Hematopoietic multipotent progenitor cell treated with erythropoietin and hydrocortisone succinate and interleukin-3 and kit ligand, for 4 days (in vitro differentiated cells): Measurements from ENCODE around the gene HAPSTR1.
"Not testable (repeated sequence)": the region's sequence is repeated elsewhere in the genome, so short reads cannot be mapped to it uniquely, and the experiment has no call there.

Experiments
- DNase-seq: peaks from one replicate; pipeline ENCODE4 v3.0.0-alpha.2; 2015

HAPSTR1 gene

DNA sequence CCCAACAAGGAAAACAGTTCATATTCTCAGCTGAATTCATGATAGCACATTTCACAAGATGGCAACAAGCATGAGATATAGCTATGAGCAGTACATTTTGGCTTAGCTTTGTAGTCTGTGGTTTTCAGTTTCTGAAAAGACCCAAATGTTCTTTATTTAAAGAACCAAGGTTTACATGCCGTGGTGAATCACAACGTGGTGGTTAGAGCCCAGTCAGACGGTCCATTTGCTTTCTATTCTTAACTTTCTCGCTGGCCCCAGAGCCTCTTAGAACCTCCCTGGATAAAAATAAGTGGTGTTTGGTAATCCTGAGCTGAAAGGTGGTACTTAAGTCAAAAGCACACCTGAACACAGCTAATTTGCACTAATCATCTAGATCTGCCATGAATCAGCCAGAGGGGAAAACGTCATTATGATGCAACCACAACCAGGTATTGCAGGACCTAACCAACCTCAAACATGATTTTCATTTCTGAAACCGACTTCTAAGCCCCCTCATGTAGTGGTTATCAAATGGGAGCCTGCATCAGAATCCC lies 18.6 kb upstream of the HAPSTR1 start:
- no peak for DNase-seq

DNA sequence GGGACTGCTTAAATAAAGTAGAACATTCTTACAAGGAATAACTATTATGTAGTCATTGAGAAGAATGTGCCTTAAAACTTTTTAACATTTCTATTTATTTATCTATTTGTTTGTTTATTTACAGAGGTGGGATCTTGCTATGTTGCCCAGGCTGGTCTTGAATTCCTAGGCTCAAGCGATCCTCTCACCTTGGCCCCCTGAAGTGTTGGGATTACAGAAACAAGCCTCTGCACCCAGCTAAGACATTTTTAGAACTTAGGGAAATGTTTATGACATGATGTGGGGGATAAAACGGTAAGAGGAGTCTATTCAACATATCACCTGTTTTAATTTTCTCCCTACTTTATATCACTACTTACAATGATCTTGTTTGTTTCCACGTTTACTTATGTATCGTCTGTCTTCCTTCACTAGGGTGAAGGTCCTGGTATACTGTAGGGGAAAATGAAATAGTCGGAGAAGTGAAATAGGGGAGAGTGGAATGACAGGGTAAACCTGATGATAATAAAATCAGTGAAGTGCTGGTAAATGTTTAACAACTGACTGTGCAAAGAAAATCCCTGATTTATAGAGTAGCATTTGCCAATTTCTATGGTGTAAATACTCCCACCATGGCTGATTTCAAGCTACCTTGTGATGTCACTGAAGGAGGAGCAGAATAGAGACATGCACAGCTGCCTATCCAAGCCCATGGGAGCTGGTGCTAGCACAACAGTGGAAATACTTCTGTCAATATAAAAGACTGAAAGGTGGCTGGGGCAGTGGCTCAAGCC lies 16.0 kb upstream of the HAPSTR1 start:
- no peak for DNase-seq

DNA sequence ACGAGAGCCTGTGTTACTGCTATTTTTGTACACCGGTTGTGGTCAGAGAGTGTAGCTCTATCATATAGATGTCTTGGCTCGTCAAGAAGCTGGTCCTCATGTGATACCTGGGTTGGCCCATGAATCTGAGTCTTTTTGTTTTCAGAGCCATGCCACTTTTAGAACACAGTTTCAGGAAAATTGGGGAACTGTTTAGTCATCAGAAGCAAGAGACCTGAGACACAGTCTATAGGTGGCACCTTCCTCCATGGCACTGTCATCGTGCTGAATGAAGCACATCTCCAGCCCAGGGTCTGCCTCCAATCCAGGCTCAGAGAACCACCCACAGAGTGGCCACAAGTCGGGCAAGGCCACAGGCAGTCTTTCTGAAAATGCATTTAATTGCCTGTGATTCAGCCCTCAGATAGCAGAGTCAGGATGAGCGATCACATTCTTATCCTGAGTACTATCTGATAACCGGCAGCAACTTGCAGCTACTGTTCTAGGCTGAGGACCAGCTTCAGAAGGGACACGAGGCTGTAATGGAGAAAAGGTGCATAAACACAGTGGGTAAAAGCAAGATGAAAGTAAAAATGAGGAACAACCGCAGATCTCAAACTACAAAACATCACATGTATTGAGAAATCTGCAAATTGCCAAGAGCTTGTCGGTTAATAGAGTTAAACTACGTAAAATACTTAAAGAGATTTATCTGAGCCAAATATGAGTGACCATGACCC lies 14.2 kb upstream of the HAPSTR1 start:
- DNase-seq, result peak; percentile 66

DNA sequence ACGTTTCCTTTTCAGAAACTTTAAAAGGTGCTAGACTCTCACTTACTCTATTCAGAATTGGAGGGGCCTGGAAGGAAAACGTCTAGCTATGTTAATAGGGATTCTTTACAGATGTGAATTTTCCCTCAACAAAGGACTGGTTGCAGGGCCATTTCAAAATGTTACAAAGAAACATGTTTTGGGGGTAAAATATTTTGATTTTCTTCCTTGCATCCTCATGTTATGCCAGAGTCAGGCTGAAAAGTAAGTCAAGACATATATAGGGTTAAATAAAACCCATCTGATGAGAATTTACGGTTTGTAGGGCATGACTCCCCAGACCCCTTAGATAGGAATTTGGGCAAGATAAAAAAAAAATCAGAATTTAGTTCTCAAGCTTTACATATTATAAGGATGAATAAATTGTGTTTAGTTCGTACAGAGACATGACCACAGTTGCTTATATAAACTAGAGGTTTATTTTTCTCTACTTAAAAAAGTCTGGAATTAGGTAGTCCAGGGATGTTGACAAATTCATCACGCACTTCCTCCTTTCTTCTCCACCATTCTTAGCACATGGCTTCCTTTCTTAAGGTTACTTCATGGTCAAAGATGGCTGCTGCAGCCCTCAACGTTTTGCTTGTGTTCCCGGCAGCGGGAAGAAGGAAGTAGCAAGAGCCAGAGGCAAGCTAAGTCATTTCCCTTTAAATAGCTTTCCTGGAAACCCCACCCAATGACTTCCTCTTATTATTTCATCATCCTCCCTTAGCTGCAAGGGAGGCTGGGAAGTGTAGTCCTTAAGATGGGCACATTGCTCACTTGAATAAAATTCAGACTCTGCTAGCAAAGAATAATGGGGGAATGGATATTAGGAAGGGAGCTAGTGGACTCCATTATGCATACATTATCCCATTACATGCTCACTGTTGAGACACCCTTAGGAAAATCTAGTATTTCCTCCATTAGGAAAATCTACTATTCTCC lies 12.7 kb upstream of the HAPSTR1 start:
- DNase-seq, result peak; percentile 97

DNA sequence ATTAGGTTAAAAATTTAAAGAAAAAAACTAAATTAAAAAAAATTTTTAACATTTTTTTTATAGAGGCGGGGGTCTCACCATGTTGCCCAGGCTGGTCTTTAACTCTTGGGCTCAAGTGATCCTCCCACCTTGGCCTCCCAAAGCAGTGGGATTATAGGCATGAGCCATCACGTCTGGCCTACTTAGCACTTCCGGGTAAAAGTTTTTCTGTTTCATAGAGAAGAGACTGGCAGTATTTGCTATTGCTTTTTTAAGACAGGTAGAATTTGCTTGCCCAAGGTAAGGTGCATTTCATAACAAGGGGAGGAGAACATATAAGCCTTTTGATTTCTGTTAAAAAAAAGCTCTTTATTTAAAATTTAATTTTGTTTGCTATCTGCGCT lies 12.0 kb upstream of the HAPSTR1 start:
- DNase-seq, result no peak

DNA sequence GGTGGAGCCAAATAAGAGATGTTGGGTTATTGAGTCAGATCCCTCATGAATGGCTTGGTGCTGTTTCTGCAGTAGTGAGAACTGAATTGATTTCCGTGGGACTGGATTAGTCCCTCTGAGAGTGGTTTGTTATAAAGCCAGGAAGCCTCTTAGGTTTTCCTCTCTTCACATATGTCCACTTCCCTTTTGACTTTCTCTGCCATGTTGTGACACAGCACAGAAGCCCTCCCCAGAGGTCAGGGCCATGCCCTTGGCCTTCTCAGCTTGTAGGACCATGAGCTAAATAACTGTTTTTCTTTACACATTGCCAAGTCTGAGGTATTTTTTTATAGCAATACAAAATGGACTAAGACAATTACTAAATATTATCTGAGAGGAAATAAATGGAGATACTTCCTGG lies 10.3 kb upstream of the HAPSTR1 start:
- no peak for DNase-seq

DNA sequence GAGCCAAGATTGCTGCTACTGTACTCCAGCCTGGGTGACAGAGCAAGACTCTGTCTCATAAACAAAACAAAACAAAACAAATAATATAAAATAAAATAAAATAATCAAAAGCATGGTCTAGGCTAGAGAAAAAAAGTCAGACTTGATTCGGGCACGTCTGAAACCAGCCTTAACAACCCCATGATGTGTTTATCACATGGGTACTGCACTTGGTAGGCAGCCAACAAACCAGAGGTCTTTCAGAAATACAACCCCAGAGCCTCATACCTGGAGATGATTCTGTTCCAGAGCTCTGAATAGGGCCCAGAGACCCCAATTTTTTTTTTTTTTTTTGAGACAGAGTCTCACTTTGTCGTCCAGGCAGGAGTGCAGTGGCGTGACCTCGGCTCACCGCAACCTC lies 9.6 kb upstream of the HAPSTR1 start:
- DNase-seq, result no peak

DNA sequence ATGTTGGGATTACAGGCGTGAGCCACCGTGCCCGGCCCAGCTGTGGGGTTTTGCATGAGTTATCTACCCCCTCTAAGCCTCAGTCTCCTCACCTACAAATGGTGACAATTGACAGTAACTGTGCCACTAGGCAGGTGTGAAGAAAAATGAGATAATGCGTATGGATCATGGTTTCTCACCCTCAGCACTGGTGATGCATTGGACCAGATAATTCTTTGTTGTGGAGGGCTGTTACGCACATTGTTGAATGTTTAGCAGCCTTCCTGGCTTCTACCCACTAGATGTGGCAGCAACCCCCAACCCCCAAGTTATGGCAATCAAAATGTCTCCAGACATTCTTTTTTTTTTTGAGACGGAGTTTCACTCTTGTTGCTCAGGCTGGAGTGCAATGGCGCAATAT lies 9.0 kb upstream of the HAPSTR1 start:
- DNase-seq, result no peak

DNA sequence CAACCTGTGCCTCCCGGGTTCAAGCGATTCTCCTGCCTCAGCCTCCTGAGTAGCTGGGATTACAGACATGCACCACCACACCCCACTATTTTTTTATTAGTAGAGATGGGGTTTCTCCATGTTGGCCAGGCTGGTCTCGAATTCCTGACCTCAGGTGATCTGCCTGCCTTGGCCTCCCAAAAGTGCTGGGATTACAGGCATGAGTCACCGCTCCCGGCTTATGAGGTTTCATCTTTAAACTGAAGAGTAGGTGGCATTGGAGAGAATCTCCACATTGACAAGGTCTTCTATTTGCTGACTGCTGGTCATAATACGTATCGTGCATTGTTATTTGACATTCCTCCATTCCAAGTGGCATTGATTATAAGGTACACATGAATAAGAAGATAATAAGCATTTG lies 3.7 kb upstream of the HAPSTR1 start:
- not testable (repeated sequence) for DNase-seq

DNA sequence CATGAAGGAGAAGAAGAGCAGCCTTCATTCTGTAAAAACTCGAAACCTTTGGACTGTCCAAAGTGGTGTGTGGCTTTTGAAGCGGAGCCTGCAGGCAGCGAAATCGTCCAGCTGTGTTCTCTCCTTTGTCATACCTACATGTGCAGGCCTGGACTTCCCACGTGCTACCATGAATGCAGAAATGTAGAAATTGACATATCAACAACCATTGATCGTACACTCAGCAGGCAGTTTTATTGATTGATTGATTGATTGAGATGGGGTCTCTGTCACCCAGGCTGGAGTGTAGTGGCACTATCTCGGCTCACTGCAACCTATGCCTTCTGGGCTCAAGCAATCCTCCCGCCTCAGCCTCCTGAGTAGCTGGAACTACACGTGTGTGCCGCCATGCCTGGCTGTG lies 2.6 kb upstream of the HAPSTR1 start:
- DNase-seq, result no peak

DNA sequence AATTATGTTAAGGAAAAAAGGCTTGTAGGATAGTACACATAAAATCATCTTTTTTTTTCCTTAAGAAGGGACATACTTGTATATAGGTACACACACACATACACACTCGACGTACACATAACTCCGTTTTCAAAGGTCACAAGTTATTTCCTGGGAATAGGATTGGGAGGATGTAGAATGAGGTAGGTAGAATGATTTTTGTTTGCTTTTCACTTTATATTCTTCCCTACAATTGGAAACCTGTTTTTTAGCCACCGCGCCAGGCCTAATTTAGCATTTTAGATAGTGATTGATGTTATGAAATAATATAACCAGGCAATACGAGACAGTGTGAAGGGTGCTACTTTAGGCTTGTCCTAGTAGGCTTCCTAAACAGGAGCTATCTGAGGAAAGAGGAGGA lies 1.8 kb upstream of the HAPSTR1 start:
- no peak for DNase-seq

DNA sequence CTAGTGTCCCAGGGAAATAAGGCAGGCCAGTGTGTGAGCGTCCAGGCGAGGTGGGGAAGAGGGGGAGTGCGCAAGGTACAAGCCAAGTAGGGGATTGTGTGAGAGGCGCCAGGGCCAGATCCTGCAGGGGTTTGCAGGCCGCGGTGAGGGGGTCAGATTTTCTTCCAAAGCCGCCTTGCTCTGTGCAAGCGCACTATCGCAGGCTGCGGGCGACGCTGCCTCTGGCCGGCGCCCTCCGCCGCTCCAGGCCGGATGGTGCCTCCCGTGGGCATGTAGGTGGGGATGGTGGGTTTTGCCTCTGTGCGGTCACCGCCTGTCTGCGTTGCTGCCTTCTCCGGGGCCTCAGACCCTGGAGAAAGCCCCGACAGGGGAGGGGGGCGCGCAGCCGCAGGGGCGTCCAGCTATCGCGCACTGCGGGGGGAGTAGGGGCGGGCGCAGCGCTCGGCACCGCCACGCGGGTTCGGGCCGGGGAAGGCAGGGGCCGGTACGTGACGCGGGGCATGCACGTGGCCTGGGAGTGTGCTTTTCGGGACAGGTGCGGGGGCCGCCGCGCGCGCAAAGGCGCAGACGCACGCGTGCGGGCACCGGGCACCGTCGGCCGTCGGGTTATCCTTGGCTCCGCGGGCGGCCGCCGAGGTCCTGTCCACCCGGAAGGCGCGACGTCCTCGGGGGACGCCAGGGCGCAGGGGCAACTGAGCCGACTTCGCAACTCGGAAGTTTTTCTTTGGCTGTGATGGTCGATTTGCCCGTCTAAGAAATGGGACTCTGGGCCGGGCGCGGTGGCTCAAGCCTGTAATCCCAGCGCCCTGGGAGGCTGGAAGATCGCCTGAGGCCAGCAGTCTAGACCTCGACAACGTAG lies 1.1 kb upstream of the HAPSTR1 start:
- peak; percentile 55 for DNase-seq

DNA sequence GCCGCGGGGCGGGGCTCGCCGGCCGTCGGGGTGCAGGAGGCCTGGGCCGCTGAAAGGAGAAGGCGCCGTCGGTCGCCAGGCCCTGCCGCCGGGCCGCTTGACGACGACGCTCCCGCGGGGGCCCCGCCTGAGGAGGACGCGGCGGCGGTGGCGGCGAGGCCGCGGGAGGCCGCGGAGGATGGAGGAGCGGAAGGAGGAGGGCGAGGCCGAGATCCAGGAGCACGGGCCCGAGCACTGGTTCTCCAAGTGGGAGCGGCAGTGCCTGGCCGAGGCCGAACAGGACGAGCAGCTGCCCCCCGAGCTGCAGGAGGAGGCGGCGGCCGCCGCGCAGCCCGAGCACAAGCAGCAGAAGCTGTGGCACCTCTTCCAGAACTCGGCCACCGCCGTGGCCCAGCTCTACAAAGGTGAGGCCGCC lies 430 bp downstream of the HAPSTR1 start:
- DNase-seq, result peak; percentile 52

DNA sequence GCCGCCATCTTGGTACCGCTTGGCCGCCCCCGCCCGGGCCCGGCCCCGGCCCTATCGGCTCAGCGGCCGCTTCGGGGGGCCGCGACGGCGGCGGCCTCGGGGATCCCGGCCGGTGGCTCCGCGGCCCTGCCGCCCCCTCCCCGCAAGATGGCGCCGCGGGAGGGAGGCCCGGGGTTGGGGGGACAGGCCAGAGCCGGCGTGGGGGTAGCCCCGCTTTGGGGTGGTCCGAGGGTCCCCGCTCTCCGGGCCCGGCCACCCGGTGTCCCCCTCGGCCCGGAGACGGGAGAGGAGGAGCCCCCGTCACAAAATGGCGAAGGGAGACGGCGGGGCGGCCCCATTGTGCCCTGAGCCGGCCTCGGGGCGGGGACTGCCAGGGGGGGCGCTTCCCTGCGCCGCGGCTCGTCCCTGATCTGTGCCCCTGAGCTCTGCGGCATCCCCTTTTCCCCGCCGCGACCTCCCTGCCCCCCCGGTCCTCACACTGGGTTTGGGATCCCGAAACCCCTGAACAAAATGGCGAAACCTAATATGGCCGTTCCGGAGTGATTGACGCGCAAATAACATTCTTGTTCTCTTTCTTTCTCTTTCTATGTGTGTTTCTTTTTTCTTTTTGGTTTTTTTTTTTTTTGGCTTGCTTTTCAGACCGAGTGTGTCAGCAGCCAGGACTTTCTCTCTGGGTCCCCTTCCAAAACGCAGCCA lies 986 bp downstream of the HAPSTR1 start:
- DNase-seq, result peak; percentile 58

DNA sequence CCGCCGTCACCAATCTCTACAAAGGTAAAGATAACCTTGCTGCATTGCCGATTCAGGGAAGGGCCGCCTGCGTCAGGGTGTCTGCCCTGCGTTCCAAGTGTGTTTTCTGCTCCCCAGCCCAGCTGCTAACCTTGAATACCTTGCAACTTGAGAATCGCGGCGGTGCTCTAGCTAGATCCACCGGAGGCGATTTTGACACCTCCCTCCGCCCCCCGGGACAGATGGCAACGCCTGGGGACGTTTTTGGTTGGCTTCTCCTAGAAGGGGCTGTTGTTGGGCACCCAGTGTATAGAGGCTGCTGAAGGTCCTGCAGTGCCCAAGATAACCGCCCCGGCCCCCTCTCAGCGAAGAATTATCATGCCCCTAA lies 1.5 kb downstream of the HAPSTR1 start:
- peak; percentile 67 for DNase-seq

DNA sequence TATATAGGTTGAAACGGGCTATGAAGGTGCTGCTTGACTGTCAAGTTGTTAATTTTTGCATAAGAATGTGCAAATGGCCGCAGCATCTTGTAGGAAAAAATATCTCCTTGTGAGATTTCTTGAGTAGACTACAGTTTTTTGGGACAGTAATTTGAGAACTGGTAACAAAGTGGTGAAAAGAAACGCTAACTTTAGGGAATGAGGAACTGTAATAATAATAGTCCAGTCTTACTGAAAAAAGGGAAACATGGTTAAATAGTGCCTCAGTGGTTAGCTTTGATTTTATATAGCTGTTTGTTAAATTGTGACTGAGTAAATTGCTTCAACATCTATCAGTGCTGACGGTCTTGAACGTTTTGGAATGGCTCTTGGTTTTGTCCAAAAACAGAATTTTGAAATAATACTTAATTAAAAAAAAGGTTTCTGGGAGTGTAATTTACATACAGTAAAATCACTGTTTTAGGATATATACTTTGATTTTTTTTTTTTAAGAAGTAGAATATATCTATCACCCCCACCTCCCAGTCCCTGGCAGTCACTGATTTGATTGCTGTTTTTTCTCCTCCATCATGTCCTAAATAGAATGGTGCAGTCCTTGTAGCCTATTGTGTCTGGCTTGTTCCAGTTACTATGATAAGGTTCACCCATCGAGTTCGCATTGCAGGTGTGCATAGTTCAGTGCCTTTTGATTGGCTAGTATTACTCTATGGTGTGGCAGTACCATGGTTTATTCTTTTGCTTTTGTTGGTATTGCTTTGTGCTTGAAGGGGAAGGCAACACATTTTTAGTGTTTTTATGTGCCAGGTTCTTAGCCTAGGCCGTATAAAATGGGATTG lies 2.8 kb downstream of the HAPSTR1 start:
- no peak for DNase-seq

DNA sequence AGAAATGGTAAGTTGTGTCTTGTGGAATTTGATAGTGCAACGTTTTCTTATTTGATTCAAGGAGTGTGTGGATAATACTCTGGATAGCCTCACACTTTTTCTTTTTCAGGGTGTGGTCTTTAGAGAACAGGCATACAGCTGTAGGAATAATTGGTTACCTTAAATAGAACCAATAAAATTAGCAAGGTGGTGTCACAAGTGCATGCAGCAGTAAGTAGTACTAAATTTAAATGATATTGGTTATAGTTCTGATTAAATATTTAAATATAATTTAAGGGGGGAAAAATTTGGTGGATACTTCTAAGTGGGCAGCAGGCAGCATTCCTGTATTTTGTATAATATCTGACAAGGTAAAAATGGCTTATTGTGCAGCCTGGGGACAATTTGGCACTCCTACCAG lies 3.7 kb downstream of the HAPSTR1 start:
- no peak for DNase-seq

DNA sequence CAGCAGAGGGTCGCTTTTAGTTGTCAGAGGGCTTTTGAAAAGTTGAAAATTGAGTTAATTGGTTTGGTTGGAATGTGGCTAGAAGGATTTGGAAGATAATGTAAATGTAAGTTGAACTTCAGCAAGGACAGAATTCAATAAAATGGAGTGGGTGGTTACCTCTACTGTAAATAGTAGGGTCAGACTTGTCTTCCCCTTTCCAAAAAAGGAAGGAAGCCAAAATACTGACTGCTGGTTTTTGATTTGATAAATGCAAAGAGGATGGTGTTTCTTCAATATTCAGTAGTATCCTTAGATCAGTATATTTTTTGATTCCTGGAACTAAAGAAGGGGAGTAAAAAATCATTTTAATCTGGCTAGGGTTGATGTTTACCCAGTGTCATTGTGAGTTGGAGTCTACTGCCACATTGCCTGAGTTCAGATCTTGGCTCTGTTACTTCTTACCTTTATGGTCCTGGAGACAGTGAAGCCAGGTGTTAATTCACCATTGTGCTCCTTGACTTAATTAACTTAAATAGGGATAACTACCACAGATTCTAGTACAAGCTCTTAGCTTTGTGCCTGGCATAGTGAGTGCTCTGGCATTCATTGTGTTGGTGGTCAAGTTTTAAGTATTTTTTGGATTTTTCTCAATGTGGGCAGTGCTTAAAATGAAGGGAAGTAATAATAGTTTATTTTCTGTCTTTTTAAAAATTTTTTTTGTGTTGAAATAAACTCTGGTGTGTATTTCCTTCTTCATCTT lies 4.4 kb downstream of the HAPSTR1 start:
- DNase-seq, result no peak

DNA sequence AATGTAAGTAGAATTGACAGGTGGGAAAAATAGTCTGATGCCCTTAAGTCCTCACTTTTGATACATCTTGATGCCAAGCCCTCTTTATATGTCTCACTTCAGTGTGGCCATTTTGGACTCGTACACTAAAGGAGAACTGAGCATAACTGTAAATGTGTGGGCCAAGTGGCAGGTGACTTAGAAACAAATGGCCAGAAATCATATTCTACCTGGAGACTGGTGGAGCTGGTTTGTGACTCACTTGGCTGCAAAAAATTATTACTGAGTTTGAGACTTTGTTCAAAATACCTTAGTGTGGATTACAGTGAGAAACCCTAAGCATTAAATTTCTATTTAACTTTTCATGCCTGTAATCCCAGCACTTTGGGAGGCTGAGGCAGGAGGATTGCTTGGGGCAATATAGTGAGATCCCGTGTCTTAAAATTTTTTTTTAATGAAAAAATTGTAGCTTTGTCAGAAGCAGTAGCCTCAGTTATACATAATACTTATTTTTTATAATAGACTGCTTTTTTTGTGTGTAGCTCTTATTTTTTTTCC lies 5.0 kb downstream of the HAPSTR1 start:
- DNase-seq, result no peak
